Endothelial cell of umbilical vein (primary cell): ENCODE data around the gene LEMD1.

Experiments used
- EZH2 ChIP-seq: IDR thresholded peaks from 2 replicates; pipeline ENCODE4 v1.6.1; 2012; ENCODE audit warnings: borderline replicate concordance, low read depth, mild to moderate bottlenecking, moderate library complexity, low read length, inconsistent platforms; ENCODE audit not compliant: severe bottlenecking
- TF ChIP-seq, protein P1 (sequence below), 2 donors: IDR thresholded peaks; 1 replicate in 1 of 2; 2 replicates in 1 of 2; pipeline ENCODE4 v1.5.1; 2011; ENCODE audit warnings: low read length in 2 of 2, mild to moderate bottlenecking in 2 of 2, moderate library complexity in 2 of 2, control low read depth in 1 of 2, inconsistent platforms in 1 of 2, low read depth in 1 of 2; ENCODE audit not compliant: insufficient read depth in 1 of 2; ENCODE audit errors: extremely low read depth in 1 of 2

DNA sequence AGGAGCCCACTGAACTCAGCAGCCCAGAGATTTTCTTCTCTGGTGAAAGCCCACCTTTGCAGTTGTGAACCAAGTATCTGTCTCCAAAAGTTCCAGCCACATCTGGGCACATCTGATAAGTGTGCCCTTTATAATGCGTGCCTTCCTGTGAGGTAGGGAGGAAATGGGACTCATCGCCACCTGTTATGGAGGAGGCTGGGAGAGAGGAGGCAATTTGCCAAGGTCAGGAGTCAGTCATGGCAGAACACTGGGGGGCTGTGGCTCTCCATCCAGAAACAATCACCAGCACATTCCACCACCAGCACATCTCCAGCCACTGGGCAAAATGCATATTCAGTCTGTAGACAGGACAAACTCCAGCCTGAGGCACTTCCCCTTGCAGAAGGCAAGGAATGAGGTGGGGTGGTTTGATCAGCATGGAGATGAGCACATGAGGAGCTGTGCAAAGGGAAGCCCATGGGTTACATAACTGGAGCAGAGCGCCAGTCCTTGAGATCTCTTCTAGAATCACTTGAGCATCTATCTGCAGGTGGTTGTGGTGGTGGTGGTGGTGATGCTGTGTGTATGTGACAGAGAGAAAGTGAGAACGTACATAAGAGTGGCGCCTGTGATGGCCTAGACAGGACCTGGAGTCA, 15.0 kb upstream of the LEMD1 start:
- TF ChIP-seq, protein P1, sequence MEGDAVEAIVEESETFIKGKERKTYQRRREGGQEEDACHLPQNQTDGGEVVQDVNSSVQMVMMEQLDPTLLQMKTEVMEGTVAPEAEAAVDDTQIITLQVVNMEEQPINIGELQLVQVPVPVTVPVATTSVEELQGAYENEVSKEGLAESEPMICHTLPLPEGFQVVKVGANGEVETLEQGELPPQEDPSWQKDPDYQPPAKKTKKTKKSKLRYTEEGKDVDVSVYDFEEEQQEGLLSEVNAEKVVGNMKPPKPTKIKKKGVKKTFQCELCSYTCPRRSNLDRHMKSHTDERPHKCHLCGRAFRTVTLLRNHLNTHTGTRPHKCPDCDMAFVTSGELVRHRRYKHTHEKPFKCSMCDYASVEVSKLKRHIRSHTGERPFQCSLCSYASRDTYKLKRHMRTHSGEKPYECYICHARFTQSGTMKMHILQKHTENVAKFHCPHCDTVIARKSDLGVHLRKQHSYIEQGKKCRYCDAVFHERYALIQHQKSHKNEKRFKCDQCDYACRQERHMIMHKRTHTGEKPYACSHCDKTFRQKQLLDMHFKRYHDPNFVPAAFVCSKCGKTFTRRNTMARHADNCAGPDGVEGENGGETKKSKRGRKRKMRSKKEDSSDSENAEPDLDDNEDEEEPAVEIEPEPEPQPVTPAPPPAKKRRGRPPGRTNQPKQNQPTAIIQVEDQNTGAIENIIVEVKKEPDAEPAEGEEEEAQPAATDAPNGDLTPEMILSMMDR (IDR thresholded peaks at IDR 0.05; ENCODE audit: extremely low read depth in 1 of 2, insufficient read depth in 1 of 2, low read depth in 1 of 2, low read length in 2 of 2) = no peak
- TF ChIP-seq EZH2 = no peak
